Measurements from ENCODE around the gene MILR1. TPM values are rescaled to one million over a fixed set of nuclear protein-coding genes. Genes with fewer than 3 reads are reported as not detected.
A peak's percentile ranks its signal among the peaks of the same experiment; 100 is the strongest.
"Not testable (repeated sequence)": the region's sequence is repeated elsewhere in the genome, so short reads cannot be mapped to it uniquely, and the experiment has no call there.

Gene MILR1
- total RNA-seq, 4 donors from 2014 or later, result 3.1 to 27.0 (median 6.4) TPM

- Histone ChIP-seq H3K9me3 (no peaks in the 10 kb centered on the region), H3K4me1 (peaks cover 0 to 22% (median 0%) of the 10 kb centered on the region in 4 donors), H3K27me3 (no peaks in the 10 kb centered on the region), H3K4me3 (no peak overlapping the region), H3K36me3 (no peaks in the 10 kb centered on the region), H3K27ac (no peak overlapping the region)
- 21 to 32% methylated on average over 6 of the region's 6 CpGs for WGBS, 2 donors
- no peak for TF ChIP-seq EP300 (IDR thresholded peaks at IDR 0.05)
- TF ChIP-seq CTCF (IDR thresholded peaks at IDR 0.05), result peak; percentile 63 to 80 (median 78)
- peak in 1 of 2 donors; percentile 32 for DNase-seq (ENCODE audit: low spot score in 2 of 2)
Observed at GRCh38 chr17:64420143-64420670, 28.7 kb upstream of the MILR1 start.

GRCh38 chr17:64422121-64422520, 26.8 kb upstream of the MILR1 start:
- peaks cover 0 to 22% (median 0%) of the 10 kb centered on the region in 4 donors for H3K4me1 ChIP-seq
- H3K27ac ChIP-seq; H3K36me3 ChIP-seq; H3K4me3 ChIP-seq; DNase-seq (ENCODE audit: low spot score in 2 of 2); H3K9me3 ChIP-seq; H3K27me3 ChIP-seq: not testable (repeated sequence)
- 78 to 85% methylated on average over 9 of the region's 9 CpGs for WGBS, 2 donors

GRCh38 chr17:64423881-64424280, 25.0 kb upstream of the MILR1 start:
- no peaks in the 10 kb centered on the region for H3K27me3 ChIP-seq
- no peak overlapping the region for H3K4me3 ChIP-seq
- no peak for DNase-seq (ENCODE audit: low spot score in 2 of 2)
- H3K9me3 ChIP-seq, result no peaks in the 10 kb centered on the region
- H3K27ac ChIP-seq, result no peak overlapping the region
- 35 to 36% methylated on average over 3 of the region's 3 CpGs for WGBS, 2 donors
- TF ChIP-seq EP300 (IDR thresholded peaks at IDR 0.05), result no peak
- TF ChIP-seq CTCF (IDR thresholded peaks at IDR 0.05), result no peak
- no peak for TF ChIP-seq POLR2A (IDR thresholded peaks at IDR 0.05)
- peaks cover 0 to 16% (median 0%) of the 10 kb centered on the region in 4 donors for H3K4me1 ChIP-seq
- H3K36me3 ChIP-seq, result no peaks in the 10 kb centered on the region

- Histone ChIP-seq H3K4me1 (peaks cover 0 to 13% (median 0%) of the 10 kb centered on the region in 4 donors), H3K27me3 (no peaks in the 10 kb centered on the region), H3K27ac (no peak overlapping the region), H3K9me3 (no peaks in the 10 kb centered on the region), H3K4me3 (no peak overlapping the region), H3K36me3 (no peaks in the 10 kb centered on the region)
- 33 to 45% methylated on average over 1 of the region's 1 CpG for WGBS, 2 donors
- DNase-seq (ENCODE audit: low spot score in 2 of 2), result no peak
- TF ChIP-seq EP300 (IDR thresholded peaks at IDR 0.05) (no peak), POLR2A (IDR thresholded peaks at IDR 0.05) (no peak), CTCF (IDR thresholded peaks at IDR 0.05) (no peak)
Observed at GRCh38 chr17:64424324-64424849, 24.5 kb upstream of the MILR1 start.

- 90 to 91% methylated on average over 3 of the region's 3 CpGs for WGBS, 2 donors
- H3K27me3 ChIP-seq, result no peaks in the 10 kb centered on the region
- H3K4me1 ChIP-seq, result peaks cover 0 to 12% (median 0%) of the 10 kb centered on the region in 4 donors
- H3K36me3 ChIP-seq, result no peaks in the 10 kb centered on the region
- no peak overlapping the region for H3K27ac ChIP-seq
- no peaks in the 10 kb centered on the region for H3K9me3 ChIP-seq
- DNase-seq (ENCODE audit: low spot score in 2 of 2), result no peak
- H3K4me3 ChIP-seq, result no peak overlapping the region
- TF ChIP-seq EP300 (IDR thresholded peaks at IDR 0.05) (no peak), POLR2A (IDR thresholded peaks at IDR 0.05) (no peak), CTCF (IDR thresholded peaks at IDR 0.05) (no peak)
Observed at GRCh38 chr17:64425191-64425590, 23.7 kb upstream of the MILR1 start.
